Esophagus muscularis mucosa (tissue), 3 donors: ENCODE measurements around the gene SLC24A3.

Source experiments
- CTCF ChIP-seq, 3 experiments: fragments of 200-600 bp in 2 of 3; fragments of 450-650 bp in 1 of 3; sonication (generic) in 2 of 3; IDR thresholded peaks; one replicate each; pipeline ENCODE4 v1.5.1; 2017 to 2019; ENCODE audit warnings: antibody characterized with exemption in 3 of 3, mild to moderate bottlenecking in 2 of 3, moderate library complexity in 1 of 3
- POLR2A ChIP-seq: fragments of 450-650 bp; IDR thresholded peaks from one replicate; pipeline ENCODE4 v1.6.1; 2017; ENCODE audit warnings: antibody characterized with exemption, moderate library complexity, mild to moderate bottlenecking, low read depth

GRCh38 chr20:19407196-19407595, 194.8 kb downstream of the SLC24A3 start:
- TF ChIP-seq CTCF (IDR thresholded peaks at IDR 0.05) (no peak), POLR2A (no peak)
